GM21825 (cell line): ENCODE measurements around the gene TRPM3.

Experiments used
- ATAC-seq: cut with Tn5 transposase; IDR thresholded peaks from one replicate; pipeline ENCODE4 v1.9.1; 2021; ENCODE audit warnings: mild to moderate bottlenecking, moderate library complexity; ENCODE audit not compliant: unreplicated experiment

The TRPM3 gene

GRCh38 chr9:70535546-70536323 lies 585.7 kb downstream of the TRPM3 start:
- no peak for ATAC-seq

GRCh38 chr9:70534471-70534870 lies 587.0 kb downstream of the TRPM3 start:
- ATAC-seq, result no peak

GRCh38 chr9:70534061-70534460 lies 587.4 kb downstream of the TRPM3 start:
- no peak for ATAC-seq

- ATAC-seq, result no peak
Measured at GRCh38 chr9:70533492-70533891, 587.9 kb downstream of the TRPM3 start.

- ATAC-seq, result no peak
Measured at GRCh38 chr9:70532716-70533115, 588.7 kb downstream of the TRPM3 start.

- ATAC-seq, result no peak
Measured at GRCh38 chr9:70531311-70531710, 590.1 kb downstream of the TRPM3 start.

- ATAC-seq, result no peak
Measured at GRCh38 chr9:70530716-70531115, 590.7 kb downstream of the TRPM3 start.

- ATAC-seq, result no peak
Measured at GRCh38 chr9:70529833-70530232, 591.6 kb downstream of the TRPM3 start.

- no peak for ATAC-seq
Measured at GRCh38 chr9:70529377-70529776, 592.0 kb downstream of the TRPM3 start.

GRCh38 chr9:70526902-70527301 lies 594.5 kb downstream of the TRPM3 start:
- no peak for ATAC-seq

- ATAC-seq, result no peak
Measured at GRCh38 chr9:70525519-70525918, 595.9 kb downstream of the TRPM3 start.

- no peak for ATAC-seq
Measured at GRCh38 chr9:70519912-70520724, 601.3 kb downstream of the TRPM3 start.

- ATAC-seq, result no peak
Measured at GRCh38 chr9:70517926-70518610, 603.4 kb downstream of the TRPM3 start.

- no peak for ATAC-seq
Measured at GRCh38 chr9:70514273-70514672, 607.1 kb downstream of the TRPM3 start.

GRCh38 chr9:70511858-70512257 lies 609.6 kb downstream of the TRPM3 start:
- no peak for ATAC-seq

- no peak for ATAC-seq
Measured at GRCh38 chr9:70510157-70510770, 611.2 kb downstream of the TRPM3 start.

- no peak for ATAC-seq
Measured at GRCh38 chr9:70506159-70506558, 615.3 kb downstream of the TRPM3 start.

GRCh38 chr9:70504834-70505233 lies 616.6 kb downstream of the TRPM3 start:
- ATAC-seq, result no peak

GRCh38 chr9:70502690-70503089 lies 618.7 kb downstream of the TRPM3 start:
- ATAC-seq, result no peak

- no peak for ATAC-seq
Measured at GRCh38 chr9:70500793-70501192, 620.6 kb downstream of the TRPM3 start.

- no peak for ATAC-seq
Measured at GRCh38 chr9:70499621-70500020, 621.8 kb downstream of the TRPM3 start.
